ENCODE results near the gene RNU1-3. TPM values are rescaled to one million over a fixed set of nuclear protein-coding genes. Genes with fewer than 3 reads are reported as not detected.

RNU1-3 gene
- total and polyA plus RNA-seq, 2 of the 13 experiments (the other 11 are each of a cell fraction or from before 2014, with no cell fraction given), result under 0.01 to 11,018 TPM

DNA sequence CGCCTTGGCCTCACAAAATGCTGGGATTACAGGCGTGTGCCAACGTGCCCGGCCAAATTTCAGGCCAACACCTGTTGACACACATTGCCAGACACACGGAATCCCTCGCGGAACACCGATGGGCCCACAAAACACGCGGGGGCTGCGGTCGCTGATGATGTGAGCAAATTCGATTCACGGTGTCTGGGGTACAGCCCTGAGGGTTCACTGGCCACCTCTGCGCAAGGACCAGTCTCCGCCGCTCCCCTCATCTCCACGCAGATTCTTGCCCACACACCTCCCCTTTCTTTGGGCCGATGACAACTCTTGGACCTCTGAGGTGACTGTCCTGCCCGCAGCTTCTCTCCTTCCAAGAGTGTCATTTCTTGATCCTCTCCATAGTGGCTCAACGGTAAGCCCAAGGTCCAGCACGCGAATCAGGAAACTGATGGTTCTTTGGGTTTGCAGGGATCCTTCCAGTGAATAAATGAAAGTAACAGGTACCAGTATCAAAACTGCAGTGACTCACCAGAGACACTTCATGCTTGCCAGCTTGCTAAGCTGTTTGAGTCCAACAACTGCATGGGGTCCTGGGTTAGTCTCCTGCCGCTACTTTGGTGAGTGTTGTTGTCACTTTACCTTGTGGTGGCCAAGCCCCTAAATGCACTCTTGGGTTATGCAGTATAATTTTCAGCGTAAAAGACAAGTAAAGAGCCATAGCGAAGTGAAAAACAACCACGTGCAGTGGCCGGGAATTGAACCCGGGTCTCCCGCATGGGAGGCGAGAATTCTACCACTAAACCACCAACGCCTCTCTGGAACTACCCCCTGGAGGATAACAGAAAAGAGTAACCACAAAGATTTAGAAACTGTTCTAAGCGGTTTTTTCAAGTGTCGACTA, 11.0 kb upstream of the RNU1-3 start (continued):
- TF ChIP-seq ZBTB26 (CRISPR knock-in tag; IDR thresholded peaks at IDR 0.05; ENCODE audit: borderline replicate concordance) (no peak), ZFX (CRISPR knock-in tag; IDR thresholded peaks at IDR 0.05; ENCODE audit: low read depth) (peak; percentile 24; the same call in 1 of the 2 replicates), FOXJ3 (CRISPR knock-in tag; IDR thresholded peaks at IDR 0.05; ENCODE audit: borderline replicate concordance) (peak; percentile 59; the same call in 1 of the 2 replicates), ZNF788 (CRISPR knock-in tag; IDR thresholded peaks at IDR 0.05; ENCODE audit: borderline replicate concordance) (no peak; the same call in 1 of the 2 replicates), CEBPB (IDR thresholded peaks at IDR 0.05; ENCODE audit: borderline replicate concordance, low read depth, low read length) (no peak), IRF2 (CRISPR knock-in tag; IDR thresholded peaks at IDR 0.05) (peak; percentile 77), ZNF550 (CRISPR knock-in tag; IDR thresholded peaks at IDR 0.05; ENCODE audit: borderline replicate concordance) (no peak), ZNF619 (CRISPR knock-in tag; IDR thresholded peaks at IDR 0.05) (no peak), ZNF784 (CRISPR knock-in tag; IDR thresholded peaks at IDR 0.05; ENCODE audit: borderline replicate concordance) (no peak), ZNF34 (CRISPR knock-in tag; IDR thresholded peaks at IDR 0.05; ENCODE audit: borderline replicate concordance) (no peak), HOXA5 (CRISPR knock-in tag; IDR thresholded peaks at IDR 0.05) (peak; percentile 80), ZNF766 (CRISPR knock-in tag; IDR thresholded peaks at IDR 0.05; ENCODE audit: borderline replicate concordance) (0 out of 2 replicates have a peak, but pooled peaks have one; percentile 47), ZNF496 (CRISPR knock-in tag; IDR thresholded peaks at IDR 0.05; ENCODE audit: insufficient replicate concordance) (no peak), ZSCAN29 (CRISPR knock-in tag; conservative IDR thresholded peaks at IDR 0.05) (peak; percentile 86; the same call in 1 of the 2 replicates), ZNF607 (CRISPR knock-in tag; IDR thresholded peaks at IDR 0.05; ENCODE audit: borderline replicate concordance) (peak; percentile 24; the same call in 1 of the 2 replicates), CREB1 (IDR thresholded peaks at IDR 0.05) (no peak), CREB1 (CRISPR knock-in tag; IDR thresholded peaks at IDR 0.05) (peak; percentile 79), ZNF614 (CRISPR knock-in tag; IDR thresholded peaks at IDR 0.05; ENCODE audit: borderline replicate concordance) (peak; percentile 83; the same call in 1 of the 2 replicates), RXRB (CRISPR knock-in tag; IDR thresholded peaks at IDR 0.05; ENCODE audit: borderline replicate concordance) (peak; percentile 53; the same call in 1 of the 2 replicates), BHLHE40 (IDR thresholded peaks at IDR 0.05; ENCODE audit: low read length) (peak; percentile 43; the same call in 1 of the 2 replicates), RARA (CRISPR knock-in tag; IDR thresholded peaks at IDR 0.05) (peak; percentile 61; the same call in 1 of the 2 replicates), SIX1 (CRISPR knock-in tag; IDR thresholded peaks at IDR 0.05; ENCODE audit: borderline replicate concordance) (peak; percentile 68; the same call in 1 of the 2 replicates), MED1 (CRISPR knock-in tag; IDR thresholded peaks at IDR 0.05) (peak; percentile 72)
- TF ChIP-seq, protein P1, sequence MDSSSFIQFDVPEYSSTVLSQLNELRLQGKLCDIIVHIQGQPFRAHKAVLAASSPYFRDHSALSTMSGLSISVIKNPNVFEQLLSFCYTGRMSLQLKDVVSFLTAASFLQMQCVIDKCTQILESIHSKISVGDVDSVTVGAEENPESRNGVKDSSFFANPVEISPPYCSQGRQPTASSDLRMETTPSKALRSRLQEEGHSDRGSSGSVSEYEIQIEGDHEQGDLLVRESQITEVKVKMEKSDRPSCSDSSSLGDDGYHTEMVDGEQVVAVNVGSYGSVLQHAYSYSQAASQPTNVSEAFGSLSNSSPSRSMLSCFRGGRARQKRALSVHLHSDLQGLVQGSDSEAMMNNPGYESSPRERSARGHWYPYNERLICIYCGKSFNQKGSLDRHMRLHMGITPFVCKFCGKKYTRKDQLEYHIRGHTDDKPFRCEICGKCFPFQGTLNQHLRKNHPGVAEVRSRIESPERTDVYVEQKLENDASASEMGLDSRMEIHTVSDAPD (CRISPR knock-in tag; IDR thresholded peaks at IDR 0.05), result no peak
- TF ChIP-seq, protein P2, sequence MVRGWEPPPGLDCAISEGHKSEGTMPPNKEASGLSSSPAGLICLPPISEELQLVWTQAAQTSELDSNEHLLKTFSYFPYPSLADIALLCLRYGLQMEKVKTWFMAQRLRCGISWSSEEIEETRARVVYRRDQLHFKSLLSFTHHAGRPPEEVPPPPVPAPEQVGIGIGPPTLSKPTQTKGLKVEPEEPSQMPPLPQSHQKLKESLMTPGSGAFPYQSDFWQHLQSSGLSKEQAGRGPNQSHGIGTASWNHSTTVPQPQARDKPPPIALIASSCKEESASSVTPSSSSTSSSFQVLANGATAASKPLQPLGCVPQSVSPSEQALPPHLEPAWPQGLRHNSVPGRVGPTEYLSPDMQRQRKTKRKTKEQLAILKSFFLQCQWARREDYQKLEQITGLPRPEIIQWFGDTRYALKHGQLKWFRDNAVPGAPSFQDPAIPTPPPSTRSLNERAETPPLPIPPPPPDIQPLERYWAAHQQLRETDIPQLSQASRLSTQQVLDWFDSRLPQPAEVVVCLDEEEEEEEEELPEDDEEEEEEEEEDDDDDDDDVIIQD (CRISPR knock-in tag; IDR thresholded peaks at IDR 0.05; ENCODE audit: low read depth), result no peak; the same call in 1 of the 2 replicates

Measured in HepG2 (cell line).